HG02610 (cell line): ENCODE measurements around the gene TMEM8B.

ENCODE experiments used
- ATAC-seq: cut with Tn5 transposase; IDR thresholded peaks from one replicate; pipeline ENCODE4 v1.9.1; 2021; ENCODE audit warnings: mild to moderate bottlenecking, moderate library complexity; ENCODE audit not compliant: unreplicated experiment

TMEM8B gene

GRCh38 chr9:35829084-35829763 is at the start of gene TMEM8B:
Gene TMEM8B, plus strand, starts transcription at chr9:35829228. Its CDS starts 220 bp downstream, at chr9:35829448.
- ATAC-seq: peak; percentile 66

DNA sequence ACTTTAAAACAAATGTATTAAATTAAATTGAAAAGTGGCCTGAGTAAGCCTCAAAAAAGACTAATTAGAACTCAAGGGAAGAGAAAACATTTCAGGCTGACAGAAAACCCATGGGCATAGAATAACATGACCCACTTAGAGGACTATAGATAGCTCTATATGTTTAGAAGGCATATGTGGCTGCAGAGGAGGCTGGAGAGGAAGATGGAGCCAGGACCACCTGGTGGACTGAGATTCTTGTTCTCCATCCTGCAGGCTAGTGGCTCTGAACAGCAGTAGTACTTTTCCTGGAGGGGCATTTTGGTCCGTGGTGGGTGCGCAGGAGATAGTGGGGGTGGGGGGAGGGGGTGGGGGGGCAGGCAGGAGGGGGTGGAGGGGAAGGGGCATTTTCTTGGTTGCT is 48.0 kb upstream of the TMEM8B start:
- ATAC-seq: no peak

GRCh38 chr9:35783418-35783817 is 45.6 kb upstream of the TMEM8B start:
- no peak for ATAC-seq

DNA sequence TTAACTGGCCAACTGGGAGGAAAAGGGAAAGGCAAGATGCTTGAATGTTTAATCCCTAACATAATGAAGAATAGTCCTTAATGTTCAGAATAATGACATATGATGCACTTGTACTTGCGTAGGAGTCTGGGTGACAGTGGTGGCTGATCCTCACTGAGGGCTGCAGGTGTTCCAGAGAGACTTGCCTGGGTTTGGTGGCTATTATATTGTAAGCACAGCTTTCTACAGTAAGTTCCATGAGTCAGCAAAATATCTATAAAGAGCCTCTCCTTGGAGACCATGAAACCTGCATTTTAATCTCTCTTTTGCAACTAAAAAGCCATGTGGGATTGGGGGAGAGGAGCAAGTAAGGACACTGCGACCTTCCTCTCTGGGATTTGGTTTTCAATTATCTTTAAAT is 39.5 kb upstream of the TMEM8B start:
- ATAC-seq: no peak

DNA sequence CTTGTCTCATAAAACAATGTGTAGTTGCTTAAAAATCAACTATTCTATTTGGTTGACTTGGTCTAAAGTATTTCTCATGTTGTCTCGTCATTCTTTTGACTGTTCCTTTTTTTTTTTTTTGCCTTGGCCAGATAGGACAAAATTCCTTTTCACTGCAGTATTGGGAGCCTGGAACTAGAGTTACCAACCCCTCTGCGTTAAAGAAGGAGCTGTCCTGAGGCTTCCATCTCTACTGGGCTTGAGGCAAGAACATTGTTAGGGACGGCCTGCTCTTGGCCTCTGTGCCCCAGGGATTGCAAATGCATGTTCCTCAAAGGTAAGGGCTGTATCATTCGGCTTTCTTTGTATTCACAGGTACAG is 39.0 kb upstream of the TMEM8B start:
- ATAC-seq: no peak

DNA sequence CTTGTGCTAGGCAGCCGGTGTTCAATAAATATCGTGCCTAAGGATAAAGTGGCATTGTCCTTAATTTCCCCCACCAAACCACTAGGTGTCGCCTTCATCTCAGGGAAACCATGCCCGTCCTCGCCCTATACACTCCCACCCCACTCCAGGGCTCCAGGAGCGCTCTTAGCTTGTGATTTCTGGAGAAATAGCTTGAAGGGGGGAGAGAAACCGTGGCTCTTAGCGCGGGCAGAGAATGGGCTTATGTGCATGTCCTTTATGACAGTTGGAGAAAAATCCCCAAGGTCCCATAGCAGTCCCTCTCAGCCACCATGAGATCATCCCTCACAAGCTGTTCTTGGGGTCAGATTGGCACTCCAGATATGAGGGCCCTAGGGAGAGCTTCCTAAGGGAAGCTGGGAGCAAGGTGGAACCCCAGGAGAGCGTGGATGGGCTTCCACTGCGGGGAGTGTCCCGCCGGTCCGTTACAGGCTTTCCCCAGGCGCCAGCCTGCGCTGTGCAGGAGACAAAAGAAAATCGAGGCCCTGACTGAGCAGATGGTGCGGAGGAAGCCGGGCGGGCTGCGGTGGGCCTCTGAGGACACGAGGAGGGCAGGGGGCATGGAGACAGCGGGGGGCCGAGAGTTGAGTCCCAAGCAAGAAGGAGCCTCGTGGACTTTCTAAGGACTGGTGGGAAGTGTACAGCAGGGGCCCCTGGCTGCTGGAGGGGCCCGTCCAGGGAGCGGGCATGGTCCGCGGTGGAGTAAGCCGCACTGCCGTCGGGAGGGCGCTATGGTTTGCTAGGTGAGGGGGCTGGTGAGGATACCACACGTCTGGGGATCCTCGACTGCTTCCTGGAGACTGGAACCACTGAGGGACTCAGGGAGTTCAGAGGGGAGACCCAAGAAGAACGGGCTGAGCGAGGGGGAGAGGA is 38.4 kb upstream of the TMEM8B start:
- no peak for ATAC-seq

DNA sequence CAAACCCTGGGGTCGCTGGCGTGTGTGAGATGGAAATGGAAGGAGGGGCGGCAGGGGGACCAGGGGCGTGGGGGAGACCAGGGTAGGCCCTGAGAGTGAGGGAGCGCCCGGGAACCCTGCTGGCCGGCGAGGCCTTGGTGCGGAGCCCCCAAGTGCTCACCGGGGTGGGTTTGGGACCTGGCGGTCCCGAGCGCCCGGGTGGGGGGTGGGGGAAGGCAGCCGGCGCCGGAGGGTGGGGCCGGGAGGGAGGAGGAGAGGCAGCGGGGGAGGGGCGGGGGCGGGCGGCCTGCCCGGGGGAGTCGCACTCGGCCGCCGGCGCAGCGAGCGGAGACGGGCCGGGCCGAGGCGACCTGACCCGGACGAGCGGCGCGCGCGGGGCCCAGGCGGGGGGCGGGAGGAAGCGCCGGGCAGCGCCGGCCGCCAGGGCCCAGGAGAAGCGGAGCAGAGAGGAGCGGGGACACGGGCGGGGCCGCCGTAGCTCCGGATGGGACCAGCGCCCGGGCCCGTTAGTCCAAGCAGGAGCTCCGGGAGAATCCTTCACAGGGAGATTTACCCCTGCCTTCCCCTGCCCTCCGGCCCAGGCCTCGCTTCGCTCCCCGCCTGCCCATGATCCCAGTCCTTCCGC is 37.6 kb upstream of the TMEM8B start, which contains the start of gene NPR2:
NPR2 (plus strand) TSS at position 295 of the 625 bp plus-strand sequence. CDS start 818 bp downstream, outside the sequence.
- ATAC-seq: no peak

- no peak for ATAC-seq
Measured at GRCh38 chr9:35792024-35792813, 36.8 kb upstream of the TMEM8B start.

DNA sequence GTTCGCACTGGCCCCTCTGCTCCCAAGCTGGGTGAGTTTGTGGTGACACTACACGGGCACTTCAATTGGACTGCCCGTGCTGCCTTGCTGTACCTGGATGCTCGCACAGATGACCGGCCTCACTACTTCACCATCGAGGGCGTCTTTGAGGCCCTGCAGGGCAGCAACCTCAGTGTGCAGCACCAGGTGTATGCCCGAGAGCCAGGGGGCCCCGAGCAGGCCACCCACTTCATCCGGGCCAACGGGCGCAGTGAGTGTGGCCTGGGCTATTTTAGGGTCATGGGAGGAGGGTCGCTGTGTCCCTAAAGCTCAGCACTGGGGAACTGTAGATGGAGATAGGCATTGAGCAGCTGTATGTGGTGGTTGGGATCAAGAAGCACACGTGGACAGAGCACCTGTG is 36.2 kb upstream of the TMEM8B start:
- no peak for ATAC-seq

DNA sequence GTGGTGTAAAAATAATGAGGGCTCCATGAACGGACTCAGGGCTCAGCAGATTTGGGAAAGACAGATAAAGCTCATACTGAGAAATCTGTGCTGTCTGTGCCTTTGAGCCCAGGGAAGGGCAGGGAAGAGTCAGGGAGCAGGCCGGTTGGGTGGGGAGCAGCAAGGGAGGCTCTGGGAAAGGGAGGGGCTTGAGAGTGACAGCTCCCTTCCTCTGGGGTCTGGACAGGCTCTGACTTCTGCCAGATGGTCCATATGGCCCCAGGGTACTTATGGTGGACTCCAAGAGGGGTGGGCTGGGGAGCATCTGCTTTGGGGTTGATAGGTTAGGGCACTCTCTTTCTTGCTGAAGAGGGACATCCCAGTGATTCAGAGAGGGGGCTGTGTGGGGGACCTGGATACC is 35.6 kb upstream of the TMEM8B start:
- ATAC-seq: no peak

- no peak for ATAC-seq
Measured at GRCh38 chr9:35795695-35796094, 33.3 kb upstream of the TMEM8B start.

DNA sequence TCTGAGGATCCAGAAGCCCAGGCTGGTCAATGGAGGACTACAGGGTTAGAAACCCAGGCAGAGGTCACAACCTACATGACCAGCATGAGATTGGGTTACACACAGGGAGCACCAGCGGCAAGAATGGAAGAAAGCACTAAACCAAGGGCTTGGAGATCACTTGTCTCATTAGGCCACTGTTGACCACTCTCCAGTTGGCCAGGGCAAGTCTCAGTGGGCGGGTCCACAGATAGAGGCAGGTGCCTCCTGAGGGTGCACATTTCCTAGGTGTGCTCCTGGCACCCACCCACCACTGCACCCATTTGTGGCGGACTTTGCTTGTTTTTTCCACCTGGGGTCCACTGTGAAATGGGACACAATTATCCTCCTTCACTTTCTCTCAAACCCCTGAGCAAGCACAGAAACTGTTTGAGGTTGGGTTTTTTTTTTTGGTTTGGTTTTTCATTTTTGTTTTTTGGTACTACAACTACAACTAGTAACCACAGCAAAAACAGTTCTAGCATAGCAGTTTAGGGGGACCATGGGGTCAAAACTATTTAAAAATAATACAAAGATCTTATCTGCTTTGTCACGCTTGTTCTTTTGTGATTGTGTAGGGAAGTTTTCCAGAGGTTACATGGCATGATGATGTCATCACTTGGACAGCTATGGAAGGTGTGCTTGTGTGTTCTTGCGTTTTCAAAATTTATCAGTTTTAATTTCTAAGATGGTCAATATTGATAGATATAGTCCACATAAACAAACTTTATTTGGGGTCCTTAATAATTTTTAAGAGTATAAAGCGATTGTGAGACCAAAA is 31.5 kb upstream of the TMEM8B start:
- no peak for ATAC-seq

GRCh38 chr9:35798658-35799374 is 30.2 kb upstream of the TMEM8B start:
- ATAC-seq: peak; percentile 76

GRCh38 chr9:35800530-35800929 is 28.5 kb upstream of the TMEM8B start:
- ATAC-seq: no peak

DNA sequence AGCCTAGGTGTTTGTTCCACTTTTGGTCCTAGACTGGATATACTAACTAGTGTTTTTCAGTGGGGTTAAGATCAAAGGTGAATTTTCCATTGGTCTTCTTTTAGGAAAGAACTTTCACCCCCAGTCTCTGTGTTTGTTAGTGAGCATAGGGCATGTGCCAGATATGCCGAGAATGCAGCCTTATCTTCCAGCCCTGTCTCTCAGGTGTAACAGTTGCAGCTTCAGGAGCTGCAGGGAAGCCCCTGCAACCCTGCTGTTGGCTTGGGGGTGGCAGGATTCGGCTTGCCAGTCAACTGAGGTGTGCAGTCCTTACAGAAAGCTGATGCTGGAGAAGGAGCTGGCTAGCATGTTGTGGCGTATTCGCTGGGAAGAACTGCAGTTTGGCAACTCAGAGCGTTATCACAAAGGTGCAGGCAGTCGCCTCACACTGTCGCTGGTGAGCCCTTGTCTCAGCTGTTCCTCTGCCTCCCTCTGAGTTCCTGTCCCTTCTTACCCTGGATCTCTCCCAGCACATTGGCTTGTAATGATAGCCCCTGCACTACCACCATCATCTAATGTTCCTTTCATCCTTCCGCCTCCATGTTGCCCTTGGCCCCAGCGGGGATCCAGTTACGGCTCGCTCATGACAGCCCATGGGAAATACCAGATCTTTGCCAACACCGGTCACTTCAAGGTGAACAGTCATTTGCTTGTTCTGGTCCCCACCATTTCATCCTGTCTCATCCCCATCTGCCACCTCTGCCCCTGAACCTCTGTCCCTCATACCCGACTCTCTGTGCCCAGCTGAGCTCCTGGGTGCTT is 27.5 kb upstream of the TMEM8B start:
- no peak for ATAC-seq

- ATAC-seq: no peak
Measured at GRCh38 chr9:35806101-35806500, 22.9 kb upstream of the TMEM8B start.

GRCh38 chr9:35808433-35808832 is 20.6 kb upstream of the TMEM8B start:
- ATAC-seq: no peak

- ATAC-seq: no peak
Measured at GRCh38 chr9:35810122-35810521, 18.9 kb upstream of the TMEM8B start.
